ENCODE data around the gene TAF1.

The TAF1 gene

DNA sequence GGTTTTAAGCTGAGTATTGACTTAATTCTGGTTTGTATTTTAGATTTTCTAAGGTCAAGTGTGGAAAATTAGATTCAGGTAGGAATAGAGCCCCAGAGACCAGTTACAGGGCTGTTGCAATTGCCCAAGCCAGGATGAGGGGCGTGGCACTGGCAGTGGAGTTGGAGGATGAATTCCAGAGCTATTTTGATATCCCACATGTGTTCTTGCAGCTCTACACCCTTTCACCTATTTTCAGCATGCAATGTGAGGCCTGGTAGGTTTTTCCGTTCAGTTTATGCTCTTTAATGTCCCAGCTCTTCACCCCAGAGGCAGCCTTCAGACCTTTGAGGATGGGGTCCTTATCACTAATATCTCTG, 148.9 kb downstream of the TAF1 start:
- H3K4me1 Mint-ChIP-seq, result peaks cover 22% of the 10 kb centered on the region
- H3K27ac Mint-ChIP-seq, result no peak overlapping the region
- no peaks in the 10 kb centered on the region for H3K9me3 Mint-ChIP-seq
- no peaks in the 10 kb centered on the region for H3K27me3 Mint-ChIP-seq
- no peak overlapping the region for H3K4me3 Mint-ChIP-seq
- no peaks in the 10 kb centered on the region for H3K36me3 Mint-ChIP-seq
